Vagina (tissue), 2 donors: ENCODE data around the gene DNMT1. TPM values are rescaled to one million over a fixed set of nuclear protein-coding genes. Genes with fewer than 3 reads are reported as not detected.

Experiments
- DNase-seq, 2 donors: peaks; one replicate each; pipeline ENCODE4 v3.0.0-alpha.2; 2017; ENCODE audit errors: extremely low spot score in 2 of 2
- H3K27ac ChIP-seq: fragments of 200-600 bp; sonication (generic); one replicate; pipeline ENCODE4 v1.5.1; 2019
- H3K27me3 ChIP-seq: fragments of 200-600 bp; sonication (generic); one replicate; pipeline ENCODE4 v1.5.1; 2019
- H3K36me3 ChIP-seq, 2 donors: fragments of 200-600 bp; sonication (generic); one replicate each; pipeline ENCODE4 v1.5.1; 2017 to 2019
- H3K4me1 ChIP-seq: fragments of 200-600 bp; sonication (generic); one replicate; pipeline ENCODE4 v1.5.1; 2019
- H3K4me3 ChIP-seq, 2 donors: fragments of 200-600 bp; sonication (generic); 1 replicate in 1 of 2; 2 replicates in 1 of 2; pipeline ENCODE4 v1.5.1; 2016 to 2019
- H3K9me3 ChIP-seq: fragments of 200-600 bp; sonication (generic); one replicate; pipeline ENCODE4 v1.5.1; 2019
- CTCF ChIP-seq, 3 experiments: fragments of 450-650 bp in 2 of 3; fragments of 200-600 bp in 1 of 3; sonication (generic) in 1 of 3; IDR thresholded peaks; one replicate each; pipeline ENCODE4 v1.5.1; 2017 to 2019; ENCODE audit warnings: antibody characterized with exemption in 3 of 3, mild to moderate bottlenecking in 2 of 3, moderate library complexity in 2 of 3
- POLR2A ChIP-seq, 2 donors: fragments of 450-650 bp; IDR thresholded peaks; one replicate each; pipeline ENCODE4 v1.6.1; 2017; ENCODE audit warnings: antibody characterized with exemption in 2 of 2, mild to moderate bottlenecking in 2 of 2, moderate library complexity in 2 of 2
- POLR2AphosphoS5 ChIP-seq, 2 donors: sonication (generic); formaldehyde crosslinking; IDR thresholded peaks; one replicate each; pipeline ENCODE4 v1.9.0; 2017; ENCODE audit warnings: antibody characterized with exemption in 2 of 2, mild to moderate bottlenecking in 2 of 2, low read depth in 1 of 2; ENCODE audit not compliant: insufficient read depth in 1 of 2
- intact Hi-C: fragments of 100-400 bp; cut with DNase I; formaldehyde crosslinking; loops from one replicate; pipeline ENCODE4 v1.15.1; 2023
- total RNA-seq: library from RNA; depleted of rRNA; stranded (reverse); fragments of >200 nt; gene quantifications from one replicate; pipeline ENCODE4 v1.2.3, GENCODE V29; 2016

DNMT1 gene
- total RNA-seq, 1 donor from 2014 or later = 36.8 TPM

GRCh38 chr19:10235003-10235402, 40.2 kb upstream of the DNMT1 start:
- intact Hi-C loops = no loop called here
- TF ChIP-seq POLR2AphosphoS5 (IDR thresholded peaks at IDR 0.05; ENCODE audit: insufficient read depth in 1 of 2, low read depth in 1 of 2) (no peak), CTCF (IDR thresholded peaks at IDR 0.05) (no peak), POLR2A (IDR thresholded peaks at IDR 0.05) (no peak)
- no peak for DNase-seq
- Histone ChIP-seq H3K27ac (no peak overlapping the region), H3K9me3 (no peaks in the 10 kb centered on the region), H3K4me1 (peaks cover 34% of the 10 kb centered on the region), H3K4me3 (no peak overlapping the region), H3K36me3 (no peaks in the 10 kb centered on the region), H3K27me3 (no peaks in the 10 kb centered on the region)

- intact Hi-C loops = no loop called here
- Histone ChIP-seq H3K9me3 (no peaks in the 10 kb centered on the region), H3K4me1 (peaks cover 43% of the 10 kb centered on the region), H3K36me3 (no peaks in the 10 kb centered on the region), H3K27me3 (no peaks in the 10 kb centered on the region), H3K27ac (no peak overlapping the region), H3K4me3 (no peak overlapping the region)
- no peak for DNase-seq
- TF ChIP-seq CTCF (IDR thresholded peaks at IDR 0.05) = no peak
- no peak for TF ChIP-seq POLR2AphosphoS5 (IDR thresholded peaks at IDR 0.05; ENCODE audit: insufficient read depth in 1 of 2, low read depth in 1 of 2)
These were observed 39.2 kb upstream of the DNMT1 start for GRCh38 chr19:10233946-10234345.

DNA sequence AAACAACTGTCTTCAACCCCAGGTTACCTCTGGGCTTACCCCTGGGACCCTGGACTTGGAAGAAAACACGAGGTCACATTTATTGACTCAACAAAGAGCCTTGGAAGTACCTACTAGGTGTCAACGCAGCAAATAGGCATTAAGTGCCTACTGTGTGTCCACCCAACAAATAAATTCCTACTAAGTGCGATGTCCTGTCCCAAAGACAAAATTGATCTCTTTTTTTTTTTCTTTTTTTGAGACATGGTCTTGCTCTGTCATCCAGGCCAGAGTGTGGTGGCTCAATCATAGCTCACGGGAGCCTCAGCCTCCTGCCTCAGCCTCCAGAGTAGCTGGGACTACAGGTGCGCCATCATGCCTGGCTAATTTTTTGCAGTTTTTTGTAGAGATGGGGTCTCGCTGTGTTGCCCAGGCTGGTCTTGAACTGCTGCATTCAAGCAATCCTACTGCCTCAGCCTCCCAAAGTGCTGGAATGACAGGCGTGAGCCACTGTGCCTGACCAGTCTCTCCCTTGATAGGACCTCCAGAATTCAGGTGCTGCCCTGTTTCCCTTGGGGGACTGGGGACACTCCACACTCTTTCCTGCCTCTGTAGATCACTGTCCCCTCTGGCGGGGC, 37.0 kb upstream of the DNMT1 start:
- no peaks in the 10 kb centered on the region for H3K36me3 ChIP-seq
- intact Hi-C loops = no loop called here
- no peaks in the 10 kb centered on the region for H3K9me3 ChIP-seq
- peak overlapping the region; percentile 76 to 96 for H3K4me3 ChIP-seq
- H3K27me3 ChIP-seq = no peaks in the 10 kb centered on the region
- no peak for TF ChIP-seq POLR2AphosphoS5 (IDR thresholded peaks at IDR 0.05; ENCODE audit: insufficient read depth in 1 of 2, low read depth in 1 of 2)
- TF ChIP-seq CTCF (IDR thresholded peaks at IDR 0.05) = no peak
- no peak for TF ChIP-seq POLR2A (IDR thresholded peaks at IDR 0.05)
- no peak for DNase-seq
- H3K4me1 ChIP-seq = peaks cover 49% of the 10 kb centered on the region
- peak overlapping the region; percentile 96 for H3K27ac ChIP-seq

GRCh38 chr19:10230861-10231611, 36.3 kb upstream of the DNMT1 start, which contains the start of gene S1PR2:
S1PR2 (minus strand) TSS chr19:10231331; CDS start chr19:10224905, 6,426 bp downstream.
- H3K9me3 ChIP-seq = no peaks in the 10 kb centered on the region
- peaks cover 47% of the 10 kb centered on the region for H3K4me1 ChIP-seq
- H3K36me3 ChIP-seq = no peaks in the 10 kb centered on the region
- DNase-seq = no peak
- H3K4me3 ChIP-seq = peak within 1 kb of the TSS; percentile 76 to 96
- H3K27me3 ChIP-seq = no peaks in the 10 kb centered on the region
- peak within 1 kb of the TSS; percentile 96 for H3K27ac ChIP-seq
- intact Hi-C loops = no loop called here
- TF ChIP-seq POLR2A (IDR thresholded peaks at IDR 0.05) = peak in 1 of 2 donors; percentile 70
- peak in 1 of 2 donors; percentile 53 for TF ChIP-seq POLR2AphosphoS5 (IDR thresholded peaks at IDR 0.05; ENCODE audit: insufficient read depth in 1 of 2, low read depth in 1 of 2)
- no peak for TF ChIP-seq CTCF (IDR thresholded peaks at IDR 0.05)
